ENCODE data around the gene INTS6. TPM values are rescaled to one million over a fixed set of nuclear protein-coding genes. Genes with fewer than 3 reads are reported as not detected.

INTS6 gene
- total RNA-seq, 2 donors from 2014 or later: 40.0 to 53.1 TPM

DNA sequence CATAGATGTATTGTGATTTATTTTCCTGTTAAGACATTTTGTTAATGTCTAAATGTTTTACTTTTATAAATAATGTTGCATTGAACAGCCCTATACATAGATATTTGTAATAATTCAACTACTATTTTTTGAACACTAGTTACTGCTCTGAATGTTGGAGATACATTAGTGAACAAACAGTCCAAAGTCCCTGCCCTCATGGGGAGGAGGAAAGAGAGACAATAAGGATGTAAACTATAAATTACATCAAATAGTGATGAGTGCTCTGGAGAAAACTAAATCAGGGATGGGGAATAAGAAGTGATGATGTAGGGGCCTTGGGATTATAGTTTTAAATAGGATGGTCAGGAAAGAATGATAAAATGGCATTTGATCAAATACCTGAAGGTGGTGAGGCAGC, 12.3 kb upstream of the INTS6 start:
- H3K36me3 ChIP-seq (replicated peaks in 1 of 2; ENCODE audit: insufficient read depth in 1 of 2, low read depth in 2 of 2): no peaks in the 10 kb centered on the region
- no peak overlapping the region for H3K4me3 ChIP-seq
- H3K27me3 ChIP-seq: no peaks in the 10 kb centered on the region
- intact Hi-C loops (cut with DNase I): no loop called here
- ATAC-seq (no peak), DNase-seq (no peak)
- TF ChIP-seq POLR2A (IDR thresholded peaks at IDR 0.05): no peak
- TF ChIP-seq, protein P1, sequence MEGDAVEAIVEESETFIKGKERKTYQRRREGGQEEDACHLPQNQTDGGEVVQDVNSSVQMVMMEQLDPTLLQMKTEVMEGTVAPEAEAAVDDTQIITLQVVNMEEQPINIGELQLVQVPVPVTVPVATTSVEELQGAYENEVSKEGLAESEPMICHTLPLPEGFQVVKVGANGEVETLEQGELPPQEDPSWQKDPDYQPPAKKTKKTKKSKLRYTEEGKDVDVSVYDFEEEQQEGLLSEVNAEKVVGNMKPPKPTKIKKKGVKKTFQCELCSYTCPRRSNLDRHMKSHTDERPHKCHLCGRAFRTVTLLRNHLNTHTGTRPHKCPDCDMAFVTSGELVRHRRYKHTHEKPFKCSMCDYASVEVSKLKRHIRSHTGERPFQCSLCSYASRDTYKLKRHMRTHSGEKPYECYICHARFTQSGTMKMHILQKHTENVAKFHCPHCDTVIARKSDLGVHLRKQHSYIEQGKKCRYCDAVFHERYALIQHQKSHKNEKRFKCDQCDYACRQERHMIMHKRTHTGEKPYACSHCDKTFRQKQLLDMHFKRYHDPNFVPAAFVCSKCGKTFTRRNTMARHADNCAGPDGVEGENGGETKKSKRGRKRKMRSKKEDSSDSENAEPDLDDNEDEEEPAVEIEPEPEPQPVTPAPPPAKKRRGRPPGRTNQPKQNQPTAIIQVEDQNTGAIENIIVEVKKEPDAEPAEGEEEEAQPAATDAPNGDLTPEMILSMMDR (IDR thresholded peaks at IDR 0.05): no peak
- no peaks in the 10 kb centered on the region for H3K9me3 ChIP-seq
- no peaks in the 10 kb centered on the region for H3K4me1 ChIP-seq
- no peak overlapping the region for H3K27ac ChIP-seq

DNA sequence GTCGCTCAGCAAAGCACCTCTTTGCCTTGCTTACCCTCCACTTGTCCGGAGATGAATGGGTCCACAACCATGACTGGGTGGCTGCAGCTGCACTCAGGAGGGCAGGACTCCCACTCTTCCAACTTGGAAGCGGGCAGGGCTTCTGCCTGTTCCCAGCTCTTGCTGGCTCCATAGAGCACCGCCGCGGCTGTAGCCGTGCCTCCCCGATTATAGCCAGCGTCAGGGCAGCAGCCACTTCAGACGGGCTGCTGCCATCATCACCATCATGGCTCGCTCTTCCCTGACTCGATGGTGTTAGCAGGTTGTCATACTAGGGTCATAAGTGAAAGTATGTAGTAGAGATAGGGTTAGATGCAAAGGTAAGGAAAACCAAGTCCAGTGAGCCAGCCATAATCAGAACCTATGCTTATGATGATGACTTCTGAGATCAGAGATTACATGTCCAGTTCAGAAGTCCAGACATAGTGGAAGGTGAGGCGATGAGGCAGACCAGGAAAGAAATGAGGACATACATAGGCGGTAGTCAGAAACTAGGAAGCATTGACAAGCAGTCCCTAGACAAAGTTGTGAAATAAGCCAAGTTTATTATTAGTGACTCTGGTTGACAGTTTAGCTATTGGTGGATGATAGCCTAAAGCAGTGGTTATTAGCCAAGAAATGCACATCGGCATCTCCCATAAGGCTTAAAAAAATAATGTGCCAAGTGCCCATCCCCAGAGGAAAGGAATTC, 4.4 kb upstream of the INTS6 start:
- intact Hi-C loops (cut with DNase I): no loop called here
- Histone ChIP-seq H3K36me3 (replicated peaks in 1 of 2; ENCODE audit: insufficient read depth in 1 of 2, low read depth in 2 of 2) (no peaks in the 10 kb centered on the region), H3K4me1 (peaks cover 8% of the 10 kb centered on the region), H3K9me3 (no peaks in the 10 kb centered on the region), H3K27ac (no peak overlapping the region), H3K27me3 (no peaks in the 10 kb centered on the region), H3K4me3 (no peak overlapping the region)
- ATAC-seq: no peak
- TF ChIP-seq POLR2A (IDR thresholded peaks at IDR 0.05): no peak
- TF ChIP-seq, protein P1 (IDR thresholded peaks at IDR 0.05): no peak
- DNase-seq: no peak
- 92 to 94% methylated on average over 15 of the region's 15 CpGs for WGBS, 2 donors

DNA sequence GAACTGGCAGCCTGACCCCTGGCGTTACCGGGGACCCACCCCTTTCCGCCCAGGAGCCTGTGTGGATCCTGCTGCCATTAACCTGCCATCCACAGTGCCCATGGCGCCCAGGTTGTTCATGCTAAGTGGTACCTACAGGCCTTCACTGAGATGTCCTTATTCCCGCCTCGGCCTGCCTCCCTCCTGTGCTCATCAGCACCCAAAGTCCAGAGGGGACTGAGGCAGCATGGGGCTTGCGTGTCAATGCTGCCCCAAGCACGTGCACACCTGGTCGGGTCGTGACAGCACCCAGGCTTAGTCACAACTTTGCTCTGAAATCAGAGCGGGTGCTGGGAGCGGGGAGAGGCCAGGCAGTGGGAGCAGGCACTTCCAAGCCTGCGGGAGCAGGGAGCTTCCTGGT, 3.7 kb upstream of the INTS6 start:
- no peak for TF ChIP-seq POLR2A (IDR thresholded peaks at IDR 0.05)
- TF ChIP-seq, protein P1 (IDR thresholded peaks at IDR 0.05): no peak
- Histone ChIP-seq H3K27ac (no peak overlapping the region), H3K4me1 (peaks cover 8% of the 10 kb centered on the region), H3K9me3 (no peaks in the 10 kb centered on the region), H3K4me3 (no peak overlapping the region), H3K27me3 (no peaks in the 10 kb centered on the region), H3K36me3 (replicated peaks in 1 of 2; ENCODE audit: insufficient read depth in 1 of 2, low read depth in 2 of 2) (no peaks in the 10 kb centered on the region)
- intact Hi-C loops (cut with DNase I): no loop called here
- no peak for DNase-seq
- no peak for ATAC-seq
- 96 to 98% methylated on average over 9 to 13 of the region's 13 CpGs for WGBS, 2 donors

DNA sequence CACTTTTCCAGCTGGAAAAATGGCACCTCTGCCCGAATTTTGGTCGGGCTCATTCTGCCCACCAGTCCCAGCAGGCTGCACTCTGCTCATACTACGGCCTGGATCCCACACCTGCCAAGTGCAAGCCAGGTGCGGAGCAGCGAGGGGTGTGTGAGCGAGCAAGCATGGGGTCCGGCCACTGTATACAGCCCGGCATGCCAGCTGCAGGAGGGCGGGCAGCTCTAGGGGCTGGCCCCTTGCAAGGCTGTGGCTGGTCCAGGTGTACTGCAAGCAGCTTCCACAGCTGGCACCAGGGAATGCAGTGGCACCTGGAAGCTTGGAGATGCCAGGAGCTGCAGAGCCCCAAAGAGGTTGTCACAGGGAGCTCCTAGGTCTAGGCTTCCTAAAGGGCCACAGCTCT, 2.7 kb upstream of the INTS6 start:
- Histone ChIP-seq H3K27ac (no peak overlapping the region), H3K4me3 (no peak overlapping the region), H3K4me1 (peaks cover 12% of the 10 kb centered on the region), H3K27me3 (no peaks in the 10 kb centered on the region), H3K36me3 (replicated peaks in 1 of 2; ENCODE audit: insufficient read depth in 1 of 2, low read depth in 2 of 2) (no peaks in the 10 kb centered on the region), H3K9me3 (no peaks in the 10 kb centered on the region)
- no peak for ATAC-seq
- intact Hi-C loops (cut with DNase I): no loop called here
- DNase-seq: no peak
- WGBS, 2 donors: 95 to 96% methylated on average over 5 to 9 of the region's 9 CpGs
- TF ChIP-seq POLR2A (IDR thresholded peaks at IDR 0.05): no peak
- TF ChIP-seq, protein P1 (IDR thresholded peaks at IDR 0.05): no peak
